Measurements from ENCODE around the gene DGKZ. TPM values are rescaled to one million over a fixed set of nuclear protein-coding genes. Genes with fewer than 3 reads are reported as not detected.

Gene DGKZ
- polyA plus RNA-seq, 3 donors: 30.4 to 217 (median 33.4) TPM

DNA sequence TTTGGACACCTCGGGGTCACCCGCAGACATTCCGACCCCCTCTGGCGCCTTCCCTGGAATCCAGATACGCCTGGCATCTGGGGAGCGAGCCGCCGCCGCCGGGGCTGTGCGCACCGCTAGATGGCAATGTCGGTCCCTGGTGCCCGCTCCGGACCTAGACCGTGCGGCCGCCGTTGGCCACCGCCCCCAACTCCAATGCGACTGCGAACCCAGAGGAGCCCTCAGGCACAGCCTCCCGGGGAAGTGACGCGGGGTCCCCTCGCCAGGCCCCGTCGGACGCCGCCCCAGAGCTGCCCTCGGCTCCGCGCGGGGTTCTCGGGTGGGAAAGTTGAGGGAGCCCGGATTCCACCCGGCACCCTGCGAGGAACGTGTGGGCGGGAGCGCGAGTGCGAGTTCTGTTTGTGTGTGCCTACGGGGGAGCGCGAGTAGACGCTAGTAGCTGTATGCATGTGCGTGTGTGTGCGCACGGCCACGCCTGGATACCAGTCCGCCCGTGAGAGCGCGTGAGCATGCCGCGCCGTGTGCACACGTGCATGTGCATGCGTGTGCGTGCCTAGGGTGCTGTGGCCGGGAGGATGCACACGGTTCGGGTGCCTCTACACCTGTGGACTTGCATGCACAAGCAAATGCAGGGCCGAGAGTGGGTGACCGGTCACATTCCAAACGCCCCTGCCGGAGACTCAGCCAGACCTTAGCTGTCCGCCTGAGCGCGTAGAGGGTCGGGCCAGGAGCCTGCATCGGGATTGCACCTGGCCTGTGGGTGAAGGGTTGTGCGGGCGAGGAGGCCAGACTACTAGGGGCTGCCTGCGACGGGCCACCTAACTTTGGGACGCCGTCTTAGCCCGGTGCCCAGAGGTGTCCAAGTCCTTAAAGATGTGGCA, 42.4 kb downstream of the DGKZ start:
- H2AFZ ChIP-seq (ENCODE audit: insufficient read depth, low read depth, low read length, poor library complexity, severe bottlenecking): no peak overlapping the region
- H3K36me3 ChIP-seq (replicated peaks in 1 of 2; ENCODE audit: control insufficient read depth in 1 of 2, insufficient read depth in 2 of 2, low read length in 2 of 2): no peaks in the 10 kb centered on the region
- Mint-ChIP-seq H3K27ac (no peak overlapping the region), H3K4me3 (peak overlapping the region; percentile 47 to 86), H3K36me3 (peaks cover 0 to 2% of the 10 kb centered on the region in 2 donors), H3K4me1 (peaks cover 42% of the 10 kb centered on the region), H3K9me3 (peaks cover 0 to 23% (median 6%) of the 10 kb centered on the region in 7 donors), H3K27me3 (ENCODE audit: low read depth in 3 of 3) (peaks cover 62 to 86% (median 73%) of the 10 kb centered on the region in 3 donors)
- DNase-seq: peak; percentile 38 to 54 (median 46)
- peaks cover 42 to 63% of the 10 kb centered on the region in 2 donors for H3K27me3 ChIP-seq (ENCODE audit: control insufficient read depth in 2 of 2, insufficient read depth in 2 of 2, low read length in 2 of 2)
- H3K27ac ChIP-seq (ENCODE audit: low read depth in 1 of 2, low read length in 2 of 2): no peak overlapping the region
- TF ChIP-seq CTCF (IDR thresholded peaks at IDR 0.05): peak; percentile 89
- H3K9me3 ChIP-seq (replicated peaks in 1 of 2; ENCODE audit: control insufficient read depth in 1 of 2, insufficient read depth in 1 of 2, low read length in 2 of 2): peaks cover 3 to 21% of the 10 kb centered on the region in 2 donors
- 2% methylated on average over 78 of the region's 80 CpGs for WGBS (ENCODE audit: insufficient coverage)
- intact Hi-C loops (cut with micrococcal nuclease): loop anchor here (2.0 to 10.0 kb wide), 3 partner anchors 145 to 225 kb away; partner anchors contain the start of genes ATG13 (in 1 of the 2) and HARBI1 (in 1 of the 2)
- no peaks in the 10 kb centered on the region for H3K79me2 ChIP-seq (ENCODE audit: insufficient read depth, low read length)
- H3K4me3 ChIP-seq (replicated peaks in 1 of 3; ENCODE audit: low read depth in 2 of 3, low read length in 3 of 3): peak overlapping the region in 1 of 3 experiments; percentile 62
- peaks cover 31 to 56% of the 10 kb centered on the region in 2 donors for H3K4me1 ChIP-seq (ENCODE audit: control insufficient read depth in 1 of 2, insufficient read depth in 2 of 2, low read length in 2 of 2)
- no peak overlapping the region for H3K9ac ChIP-seq (ENCODE audit: insufficient read depth, low read length, poor library complexity, severe bottlenecking)
- H3K4me2 ChIP-seq (replicated peaks; ENCODE audit: extremely low read depth, low read length, poor library complexity, severe bottlenecking): peak overlapping the region; percentile 67
- peaks cover 55% of the 10 kb centered on the region for H4K20me1 ChIP-seq (ENCODE audit: insufficient read depth, low read length)

DNA sequence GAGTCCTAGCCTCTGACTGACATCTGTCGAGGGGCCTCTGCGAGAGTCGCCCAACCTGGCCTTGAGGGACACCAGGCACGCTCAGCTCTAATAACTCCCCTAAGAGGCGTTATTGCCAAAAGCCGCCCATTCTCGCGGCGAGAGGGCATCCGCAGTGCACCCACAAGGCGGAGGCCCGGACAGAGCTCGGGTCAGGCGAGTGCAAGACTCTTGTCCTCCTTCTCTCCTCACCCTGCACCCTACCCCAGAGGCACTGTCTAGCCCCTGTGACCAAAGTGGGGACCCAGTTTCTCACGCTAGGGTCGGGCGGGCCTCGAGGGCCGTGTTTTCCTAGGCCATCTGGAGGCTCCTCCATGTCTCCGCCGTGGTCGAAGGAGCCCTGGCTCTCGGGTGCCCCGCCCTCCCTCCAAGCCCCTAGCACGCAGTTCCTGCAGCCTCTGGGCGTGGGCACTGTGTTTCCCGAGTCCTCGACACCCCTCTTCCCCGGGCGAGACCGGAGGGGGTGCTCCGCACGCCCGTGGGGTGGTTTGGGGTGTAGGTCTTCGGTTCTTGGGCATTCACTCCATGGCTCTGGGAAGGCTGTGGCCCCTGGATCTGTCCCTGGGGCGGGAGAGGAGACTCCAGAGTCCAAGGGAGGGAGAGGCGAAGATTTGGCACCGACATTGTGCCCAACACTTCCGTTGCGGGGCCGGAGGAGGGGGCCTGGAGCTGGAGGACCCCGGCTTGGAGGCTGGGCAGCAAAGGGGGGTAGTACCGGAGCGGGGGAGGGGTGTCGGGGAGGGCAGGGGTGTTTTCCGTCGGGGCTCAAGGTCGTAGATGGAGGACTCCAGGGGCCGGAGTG, 43.3 kb downstream of the DGKZ start:
- Histone ChIP-seq H2AFZ (ENCODE audit: insufficient read depth, low read depth, low read length, poor library complexity, severe bottlenecking) (no peak overlapping the region), H3K27me3 (ENCODE audit: control insufficient read depth in 2 of 2, insufficient read depth in 2 of 2, low read length in 2 of 2) (peaks cover 42 to 63% of the 10 kb centered on the region in 2 donors), H3K4me3 (replicated peaks in 1 of 3; ENCODE audit: low read depth in 2 of 3, low read length in 3 of 3) (no peak overlapping the region), H3K4me1 (ENCODE audit: control insufficient read depth in 1 of 2, insufficient read depth in 2 of 2, low read length in 2 of 2) (peaks cover 31 to 56% of the 10 kb centered on the region in 2 donors), H3K9ac (ENCODE audit: insufficient read depth, low read length, poor library complexity, severe bottlenecking) (no peak overlapping the region), H3K9me3 (replicated peaks in 1 of 2; ENCODE audit: control insufficient read depth in 1 of 2, insufficient read depth in 1 of 2, low read length in 2 of 2) (peaks cover 3 to 21% of the 10 kb centered on the region in 2 donors), H3K79me2 (ENCODE audit: insufficient read depth, low read length) (no peaks in the 10 kb centered on the region), H3K27ac (ENCODE audit: low read depth in 1 of 2, low read length in 2 of 2) (no peak overlapping the region), H4K20me1 (ENCODE audit: insufficient read depth, low read length) (peaks cover 55% of the 10 kb centered on the region), H3K4me2 (replicated peaks; ENCODE audit: extremely low read depth, low read length, poor library complexity, severe bottlenecking) (peak overlapping the region; percentile 67), H3K36me3 (replicated peaks in 1 of 2; ENCODE audit: control insufficient read depth in 1 of 2, insufficient read depth in 2 of 2, low read length in 2 of 2) (no peaks in the 10 kb centered on the region)
- H3K4me1 Mint-ChIP-seq: peaks cover 42% of the 10 kb centered on the region
- peaks cover 0 to 2% of the 10 kb centered on the region in 2 donors for H3K36me3 Mint-ChIP-seq
- peak overlapping the region in 1 of 2 donors; percentile 86 for H3K4me3 Mint-ChIP-seq
- H3K27ac Mint-ChIP-seq: no peak overlapping the region
- intact Hi-C loops (cut with micrococcal nuclease): no loop called here
- TF ChIP-seq CTCF (IDR thresholded peaks at IDR 0.05): no peak
- 14% methylated on average over 25 of the region's 49 CpGs for WGBS (ENCODE audit: insufficient coverage)
- peaks cover 61 to 79% (median 68%) of the 10 kb centered on the region in 3 donors for H3K27me3 Mint-ChIP-seq (ENCODE audit: low read depth in 3 of 3)
- DNase-seq: no peak
- H3K9me3 Mint-ChIP-seq: peaks cover 0 to 17% (median 6%) of the 10 kb centered on the region in 7 donors

All from CD14-positive monocyte (primary cell).